HepG2 (cell line): ENCODE measurements around the gene ZNF101. TPM values are rescaled to one million over a fixed set of nuclear protein-coding genes. Genes with fewer than 3 reads are reported as not detected.

Experiments used
- ATAC-seq: fragments of 200-7000 bp; cut with Tn5 transposase; 3 replicates; pipeline ENCODE4 v1.9.1; 2020; ENCODE audit warnings: mild to moderate bottlenecking, moderate library complexity
- BruUV-seq: library from RNA; stranded (reverse); fragments of 400-500 nt; replicated peaks from 2 replicates; lab custom pipeline; 2021; lab: Mats Ljungman, UMichigan
- CTCF ChIA-PET: fragments of 300-600 bp; formaldehyde crosslinking; extraction: SDS; loops from one replicate; lab custom pipeline; 2021; ENCODE audit warnings: low total read pairs, inconsistent platforms, low intra/inter-chr PET ratio; lab: Yijun Ruan, JAX
- POLR2A ChIA-PET: fragments of 350-600 bp; sonication (Branson Sonifier 250); formaldehyde crosslinking; loops from one replicate; lab custom pipeline; 2020; ENCODE audit warnings: antibody characterized with exemption, inconsistent platforms; lab: Yijun Ruan, JAX
- DNase-seq: peaks from one replicate; pipeline ENCODE4 v3.0.0-alpha.2; 2015; ENCODE audit warnings: low spot score
- FAIRE-seq: peaks from 3 replicates; lab custom pipeline; 2011; peaks lifted over from hg19 to GRCh38; lab: Jason Lieb, UNC
- H2AFZ ChIP-seq: one replicate; pipeline ENCODE4 v1.6.1; 2011; ENCODE audit warnings: low read length, inconsistent platforms
- H3K27ac ChIP-seq: fragments of 300-600 bp; 3 replicates; pipeline ENCODE4 v1.8.0; 2011; ENCODE audit warnings: mixed run types, mild to moderate bottlenecking, mixed read lengths, low read length, inconsistent platforms; ENCODE audit not compliant: insufficient read depth; ENCODE audit errors: extremely low read length
- H3K27me3 ChIP-seq, 2 experiments: fragments of 200-600 bp in 1 of 2; 2 replicates in 1 of 2; 3 replicates in 1 of 2; pipeline versions ENCODE4 v1.6.0 to v1.8.0; 2011; ENCODE audit warnings: low read length in 2 of 2, mild to moderate bottlenecking in 2 of 2, moderate library complexity in 2 of 2, inconsistent platforms in 1 of 2; ENCODE audit not compliant: insufficient read depth in 2 of 2, control insufficient read depth in 1 of 2
- H3K36me3 ChIP-seq, 2 experiments: fragments of 200-600 bp in 1 of 2; replicated peaks in 1 of 2; 2 replicates in 1 of 2; 3 replicates in 1 of 2; pipeline versions ENCODE4 v1.5.1 to v1.8.0; 2011; ENCODE audit warnings: low read length in 2 of 2, inconsistent platforms in 1 of 2; ENCODE audit not compliant: insufficient read depth in 2 of 2, control insufficient read depth in 1 of 2
- H3K4me1 ChIP-seq: 2 replicates; pipeline ENCODE4 v1.5.1; 2012; ENCODE audit warnings: low read length, inconsistent platforms; ENCODE audit not compliant: insufficient read depth
- H3K4me2 ChIP-seq: 2 replicates; pipeline ENCODE4 v1.6.0; 2011; ENCODE audit warnings: low read depth, low read length, inconsistent platforms
- H3K4me3 ChIP-seq, 3 experiments: fragments of 200-600 bp in 1 of 3; sonication (generic), shearing (Covaris generic) in 1 of 3; replicated peaks in 1 of 3; 2 replicates each; pipeline ENCODE4 v1.5.1; 2011 to 2016; ENCODE audit warnings: low read length in 3 of 3, inconsistent platforms in 2 of 3, low read depth in 2 of 3, mild to moderate bottlenecking in 2 of 3, control low read depth in 1 of 3, mixed read lengths in 1 of 3; ENCODE audit not compliant: insufficient read depth in 1 of 3
- H3K79me2 ChIP-seq: one replicate; pipeline ENCODE4 v1.6.1; 2011; ENCODE audit warnings: low read length, inconsistent platforms; ENCODE audit not compliant: insufficient read depth
- H3K9ac ChIP-seq: 2 replicates; pipeline ENCODE4 v1.6.0; 2011; ENCODE audit warnings: mild to moderate bottlenecking, low read depth, low read length, inconsistent platforms; ENCODE audit not compliant: insufficient read depth
- H3K9me3 ChIP-seq: 2 replicates; pipeline ENCODE4 v1.5.1; 2012; ENCODE audit warnings: mild to moderate bottlenecking, low read length
- H4K20me1 ChIP-seq: 2 replicates; pipeline ENCODE4 v1.6.0; 2011; ENCODE audit warnings: inconsistent platforms, mild to moderate bottlenecking, low read length, moderate library complexity; ENCODE audit not compliant: insufficient read depth
- CREBL2 ChIP-seq: sonication (generic); formaldehyde crosslinking; IDR thresholded peaks from 2 replicates; pipeline ENCODE4 v1.8.1; 2023; ENCODE audit warnings: missing genetic modification reagents, mild to moderate bottlenecking, borderline replicate concordance
- GABPB1 ChIP-seq: IDR thresholded peaks from 2 replicates; pipeline ENCODE4 v1.6.1; 2016; ENCODE audit warnings: mild to moderate bottlenecking, missing genetic modification reagents, moderate library complexity, missing compliant biosample characterization
- MEF2D ChIP-seq: sonication (generic); formaldehyde crosslinking; IDR thresholded peaks from 2 replicates; pipeline ENCODE4 v1.5.1; 2020; ENCODE audit warnings: mild to moderate bottlenecking, missing genetic modification reagents
- PATZ1 ChIP-seq: sonication (generic); formaldehyde crosslinking; IDR thresholded peaks from 2 replicates; pipeline ENCODE4 v1.4.0; 2020; ENCODE audit warnings: missing genetic modification reagents
- POLR2AphosphoS5 ChIP-seq: IDR thresholded peaks from 2 replicates; pipeline ENCODE4 v1.6.1; 2012; ENCODE audit warnings: low read depth, low read length
- SP5 ChIP-seq: IDR thresholded peaks from 2 replicates; pipeline ENCODE4 v1.6.1; 2016; ENCODE audit warnings: low read depth, borderline replicate concordance
- TRIM22 ChIP-seq: fragments of 450-650 bp; IDR thresholded peaks from 2 replicates; pipeline ENCODE4 v1.6.1; 2017
- YY1 ChIP-seq: IDR thresholded peaks from 2 replicates; pipeline ENCODE4 v1.6.1; 2011; ENCODE audit warnings: low read length, low read depth, moderate library complexity, mild to moderate bottlenecking; ENCODE audit not compliant: insufficient read depth, insufficient replicate concordance
- ZNF639 ChIP-seq: conservative IDR thresholded peaks from 2 replicates; pipeline ENCODE4 v1.6.1; 2018; ENCODE audit warnings: missing genetic modification reagents
- ZNF766 ChIP-seq: sonication (generic); formaldehyde crosslinking; IDR thresholded peaks from 2 replicates; pipeline ENCODE4 v1.5.0; 2020; ENCODE audit warnings: missing genetic modification reagents, borderline replicate concordance
- WGBS: methylation state at CpG from one replicate; pipeline ENCODE4 v1.1.6; 2017; ENCODE audit warnings: low lambda C conversion rate; 5-methylcytosine and 5-hydroxymethylcytosine counted together
- in situ Hi-C: cut with HindIII; loops from 2 replicates; pipeline ENCODE4 v1.10.0; 2017; ENCODE audit warnings: low pct_unique_long_range_greater_than_20kb; ENCODE audit not compliant: extremely low pct_ligation_motif_present
- intact Hi-C: fragments of 100-400 bp; cut with micrococcal nuclease; formaldehyde crosslinking; loops from one replicate; pipeline ENCODE4 v1.10.0; 2022; ENCODE audit not compliant: unreplicated experiment
- polyA plus RNA-seq, 8 experiments: library from polyadenylated mRNA; depleted of rRNA in 3 of 8; stranded (reverse) in 7 of 8; unstranded in 1 of 8; fragments of >200 nt; fragmentation: Illumina TruSeq in 4 of 8; extraction: Trizol in 4 of 8; gene quantifications; 2 replicates each; pipeline versions ENCODE4 v1.2.1 to v1.2.3, GENCODE V29; 2011 to 2016; ENCODE audit warnings: low read depth in 4 of 8, missing spikeins in 1 of 8, mixed read lengths in 1 of 8; ENCODE audit not compliant: insufficient read depth in 1 of 8
- total RNA-seq, 5 experiments: library from RNA; depleted of rRNA; stranded (reverse); fragments of >200 nt; fragmentation: Illumina TruSeq; extraction: Trizol; gene quantifications; 2 replicates each; pipeline ENCODE4 v1.2.3, GENCODE V29; 2016; ENCODE audit warnings: low read depth in 1 of 5
- TF ChIP-seq, protein P1 (sequence below): sonication (generic); formaldehyde crosslinking; IDR thresholded peaks from 2 replicates; pipeline ENCODE4 v1.5.1; 2020; ENCODE audit warnings: mild to moderate bottlenecking, missing genetic modification reagents, moderate library complexity
- TF ChIP-seq, protein P2 (sequence below): sonication (generic); formaldehyde crosslinking; IDR thresholded peaks from 2 replicates; pipeline ENCODE4 v1.5.1; 2020; ENCODE audit warnings: mild to moderate bottlenecking, missing genetic modification reagents, moderate library complexity

The ZNF101 gene
- total and polyA plus RNA-seq, 2 of the 13 experiments (the other 11 are each of a cell fraction or from before 2014, with no cell fraction given): 12.9 to 28.9 TPM

DNA sequence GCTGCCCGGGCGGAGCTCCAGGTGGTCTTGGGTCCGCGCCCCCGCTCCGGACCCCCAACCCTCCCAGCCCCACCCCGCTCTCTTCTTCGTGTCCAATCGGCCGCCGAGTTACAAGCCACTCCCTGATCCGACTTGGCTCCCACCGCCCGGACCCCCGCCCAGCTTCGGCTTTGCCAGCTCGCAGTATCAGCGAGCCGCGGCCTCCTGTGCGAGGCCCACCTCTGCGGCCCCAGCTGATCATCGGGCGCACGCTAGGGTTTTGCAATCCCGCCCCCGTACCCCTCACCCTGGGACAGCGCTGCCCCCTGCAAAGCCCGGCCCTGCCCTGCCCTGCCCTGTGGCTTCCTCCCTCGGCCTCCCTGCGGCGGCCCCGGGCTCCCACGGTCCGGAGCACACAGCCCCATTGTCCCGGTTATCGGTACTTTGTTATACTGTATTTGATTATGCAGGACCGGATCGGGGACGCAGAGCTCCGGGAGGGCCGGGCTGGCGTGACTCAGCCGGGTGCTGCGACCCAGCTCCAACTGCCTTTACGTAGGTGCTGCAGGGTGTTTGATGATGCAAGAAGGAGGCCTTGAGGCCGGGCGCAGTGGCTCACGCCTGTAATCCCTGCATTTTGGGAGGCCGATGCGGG is 40.0 kb upstream of the ZNF101 start:
- intact Hi-C loops (no loop called here), in situ Hi-C loops (no loop called here)
- no peak overlapping the region for H3K4me2 ChIP-seq
- FAIRE-seq (no peak), DNase-seq (no peak), ATAC-seq (no peak)
- ChIA-PET CTCF (no interaction called here), POLR2A (no interaction called here)
- no peaks in the 10 kb centered on the region for H3K79me2 ChIP-seq
- no peak overlapping the region for H3K9ac ChIP-seq
- H3K9me3 ChIP-seq: no peaks in the 10 kb centered on the region
- H3K27ac ChIP-seq: no peak overlapping the region
- no peaks in the 10 kb centered on the region for H3K27me3 ChIP-seq
- H3K4me1 ChIP-seq: no peaks in the 10 kb centered on the region
- H4K20me1 ChIP-seq: no peaks in the 10 kb centered on the region
- no TSS peak for BruUV-seq
- H2AFZ ChIP-seq: no peak overlapping the region
- H3K4me3 ChIP-seq: no peak overlapping the region
- TF ChIP-seq TRIM22: no peak
- TF ChIP-seq, protein P1, sequence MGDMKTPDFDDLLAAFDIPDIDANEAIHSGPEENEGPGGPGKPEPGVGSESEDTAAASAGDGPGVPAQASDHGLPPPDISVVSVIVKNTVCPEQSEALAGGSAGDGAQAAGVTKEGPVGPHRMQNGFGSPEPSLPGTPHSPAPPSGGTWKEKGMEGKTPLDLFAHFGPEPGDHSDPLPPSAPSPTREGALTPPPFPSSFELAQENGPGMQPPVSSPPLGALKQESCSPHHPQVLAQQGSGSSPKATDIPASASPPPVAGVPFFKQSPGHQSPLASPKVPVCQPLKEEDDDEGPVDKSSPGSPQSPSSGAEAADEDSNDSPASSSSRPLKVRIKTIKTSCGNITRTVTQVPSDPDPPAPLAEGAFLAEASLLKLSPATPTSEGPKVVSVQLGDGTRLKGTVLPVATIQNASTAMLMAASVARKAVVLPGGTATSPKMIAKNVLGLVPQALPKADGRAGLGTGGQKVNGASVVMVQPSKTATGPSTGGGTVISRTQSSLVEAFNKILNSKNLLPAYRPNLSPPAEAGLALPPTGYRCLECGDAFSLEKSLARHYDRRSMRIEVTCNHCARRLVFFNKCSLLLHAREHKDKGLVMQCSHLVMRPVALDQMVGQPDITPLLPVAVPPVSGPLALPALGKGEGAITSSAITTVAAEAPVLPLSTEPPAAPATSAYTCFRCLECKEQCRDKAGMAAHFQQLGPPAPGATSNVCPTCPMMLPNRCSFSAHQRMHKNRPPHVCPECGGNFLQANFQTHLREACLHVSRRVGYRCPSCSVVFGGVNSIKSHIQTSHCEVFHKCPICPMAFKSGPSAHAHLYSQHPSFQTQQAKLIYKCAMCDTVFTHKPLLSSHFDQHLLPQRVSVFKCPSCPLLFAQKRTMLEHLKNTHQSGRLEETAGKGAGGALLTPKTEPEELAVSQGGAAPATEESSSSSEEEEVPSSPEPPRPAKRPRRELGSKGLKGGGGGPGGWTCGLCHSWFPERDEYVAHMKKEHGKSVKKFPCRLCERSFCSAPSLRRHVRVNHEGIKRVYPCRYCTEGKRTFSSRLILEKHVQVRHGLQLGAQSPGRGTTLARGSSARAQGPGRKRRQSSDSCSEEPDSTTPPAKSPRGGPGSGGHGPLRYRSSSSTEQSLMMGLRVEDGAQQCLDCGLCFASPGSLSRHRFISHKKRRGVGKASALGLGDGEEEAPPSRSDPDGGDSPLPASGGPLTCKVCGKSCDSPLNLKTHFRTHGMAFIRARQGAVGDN: no peak
- TF ChIP-seq CREBL2 (CRISPR knock-in tag): no peak
- no peak for TF ChIP-seq MEF2D (CRISPR knock-in tag)
- no peak for TF ChIP-seq GABPB1 (CRISPR knock-in tag)
- TF ChIP-seq ZNF766 (CRISPR knock-in tag): no peak
- TF ChIP-seq, protein P2, sequence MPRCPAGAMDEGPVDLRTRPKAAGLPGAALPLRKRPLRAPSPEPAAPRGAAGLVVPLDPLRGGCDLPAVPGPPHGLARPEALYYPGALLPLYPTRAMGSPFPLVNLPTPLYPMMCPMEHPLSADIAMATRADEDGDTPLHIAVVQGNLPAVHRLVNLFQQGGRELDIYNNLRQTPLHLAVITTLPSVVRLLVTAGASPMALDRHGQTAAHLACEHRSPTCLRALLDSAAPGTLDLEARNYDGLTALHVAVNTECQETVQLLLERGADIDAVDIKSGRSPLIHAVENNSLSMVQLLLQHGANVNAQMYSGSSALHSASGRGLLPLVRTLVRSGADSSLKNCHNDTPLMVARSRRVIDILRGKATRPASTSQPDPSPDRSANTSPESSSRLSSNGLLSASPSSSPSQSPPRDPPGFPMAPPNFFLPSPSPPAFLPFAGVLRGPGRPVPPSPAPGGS (CRISPR knock-in tag): no peak
- TF ChIP-seq PATZ1: no peak
- no peak for TF ChIP-seq YY1
- no peak for TF ChIP-seq SP5 (CRISPR knock-in tag)
- TF ChIP-seq ZNF639 (CRISPR knock-in tag): no peak
- no peak for TF ChIP-seq POLR2AphosphoS5
- no peaks in the 10 kb centered on the region for H3K36me3 ChIP-seq
- 96% methylated on average over 51 of the region's 51 CpGs for WGBS
